Ascending aorta (tissue), 2 donors: Measurements from ENCODE around the gene MFAP1. TPM values are rescaled to one million over a fixed set of nuclear protein-coding genes. Genes with fewer than 3 reads are reported as not detected.
A peak's percentile ranks its signal among the peaks of the same experiment; 100 is the strongest.

Source experiments
- DNase-seq, 2 donors: peaks; one replicate each; pipeline ENCODE4 v3.0.0-alpha.2; 2019; ENCODE audit warnings: low spot score in 2 of 2
- H3K27ac ChIP-seq, 2 donors: fragments of 200-600 bp; sonication (generic); one replicate each; pipeline ENCODE4 v1.5.1; 2016 to 2017; ENCODE audit warnings: mild to moderate bottlenecking in 1 of 2
- H3K27me3 ChIP-seq: fragments of 200-600 bp; sonication (generic); one replicate; pipeline ENCODE4 v1.5.1; 2017
- H3K36me3 ChIP-seq, 2 donors: fragments of 200-600 bp; sonication (generic); one replicate each; pipeline ENCODE4 v1.5.1; 2016
- H3K4me1 ChIP-seq, 2 donors: fragments of 200-600 bp; sonication (generic); one replicate each; pipeline ENCODE4 v1.5.1; 2016 to 2017; ENCODE audit warnings: mild to moderate bottlenecking in 1 of 2
- H3K4me3 ChIP-seq, 2 donors: fragments of 200-600 bp; sonication (generic); one replicate each; pipeline ENCODE4 v1.5.1; 2016 to 2017; ENCODE audit warnings: mild to moderate bottlenecking in 1 of 2
- H3K9me3 ChIP-seq, 2 donors: fragments of 200-600 bp; sonication (generic); one replicate each; pipeline ENCODE4 v1.5.1; 2016
- intact Hi-C: fragments of 100-400 bp; cut with DNase I; formaldehyde crosslinking; loops from one replicate; pipeline ENCODE4 v1.15.1; 2023
- total RNA-seq: library from RNA; depleted of rRNA; stranded (reverse); fragments of >200 nt; gene quantifications from one replicate; pipeline ENCODE4 v1.1.0, GENCODE V29; 2016
- TF ChIP-seq, protein P1 (sequence below), 3 experiments: fragments of 200-600 bp in 2 of 3; fragments of 450-650 bp in 1 of 3; sonication (generic) in 2 of 3; IDR thresholded peaks; one replicate each; pipeline ENCODE4 v1.5.1; 2016 to 2019; ENCODE audit warnings: antibody characterized with exemption in 3 of 3, mild to moderate bottlenecking in 1 of 3, moderate library complexity in 1 of 3

MFAP1 gene
- total RNA-seq, 1 donor from 2014 or later = 14.8 TPM

DNA sequence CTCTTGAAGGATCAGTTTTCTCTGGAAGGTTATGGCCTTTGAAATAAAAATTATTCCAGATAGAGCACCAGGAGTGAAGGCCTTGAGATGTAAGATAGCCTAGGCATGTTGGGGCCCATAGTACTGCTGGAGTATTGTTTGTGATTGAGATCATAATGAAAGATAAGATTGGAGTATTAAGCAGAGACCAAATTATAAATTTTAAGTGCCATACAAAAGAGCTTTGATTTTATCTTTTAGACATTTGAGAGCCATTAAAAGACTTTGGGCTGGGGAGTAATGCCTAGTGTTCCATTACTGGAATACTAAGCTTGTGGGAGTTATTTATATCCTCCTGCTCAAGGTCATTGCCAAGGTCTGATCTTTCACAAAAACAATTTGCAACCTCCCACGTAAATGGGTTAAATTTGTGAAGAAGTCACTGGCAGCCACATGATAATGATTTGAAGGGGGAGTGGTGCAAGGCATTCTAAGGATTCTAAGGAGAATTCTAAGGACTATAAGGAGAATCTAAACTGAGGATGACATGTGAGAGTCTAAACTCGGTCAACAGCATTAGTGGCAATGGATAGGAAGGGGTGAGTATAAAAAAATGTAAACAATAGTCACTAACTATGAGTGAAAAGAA lies 60.6 kb downstream of the MFAP1 start:
- peaks cover 90 to 96% of the 10 kb centered on the region in 2 donors for H3K36me3 ChIP-seq
- no peak for DNase-seq
- H3K4me1 ChIP-seq = no peaks in the 10 kb centered on the region
- intact Hi-C loops = no loop called here
- no peak overlapping the region for H3K4me3 ChIP-seq
- H3K27me3 ChIP-seq = no peaks in the 10 kb centered on the region
- TF ChIP-seq, protein P1, sequence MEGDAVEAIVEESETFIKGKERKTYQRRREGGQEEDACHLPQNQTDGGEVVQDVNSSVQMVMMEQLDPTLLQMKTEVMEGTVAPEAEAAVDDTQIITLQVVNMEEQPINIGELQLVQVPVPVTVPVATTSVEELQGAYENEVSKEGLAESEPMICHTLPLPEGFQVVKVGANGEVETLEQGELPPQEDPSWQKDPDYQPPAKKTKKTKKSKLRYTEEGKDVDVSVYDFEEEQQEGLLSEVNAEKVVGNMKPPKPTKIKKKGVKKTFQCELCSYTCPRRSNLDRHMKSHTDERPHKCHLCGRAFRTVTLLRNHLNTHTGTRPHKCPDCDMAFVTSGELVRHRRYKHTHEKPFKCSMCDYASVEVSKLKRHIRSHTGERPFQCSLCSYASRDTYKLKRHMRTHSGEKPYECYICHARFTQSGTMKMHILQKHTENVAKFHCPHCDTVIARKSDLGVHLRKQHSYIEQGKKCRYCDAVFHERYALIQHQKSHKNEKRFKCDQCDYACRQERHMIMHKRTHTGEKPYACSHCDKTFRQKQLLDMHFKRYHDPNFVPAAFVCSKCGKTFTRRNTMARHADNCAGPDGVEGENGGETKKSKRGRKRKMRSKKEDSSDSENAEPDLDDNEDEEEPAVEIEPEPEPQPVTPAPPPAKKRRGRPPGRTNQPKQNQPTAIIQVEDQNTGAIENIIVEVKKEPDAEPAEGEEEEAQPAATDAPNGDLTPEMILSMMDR (IDR thresholded peaks at IDR 0.05) = no peak
- peak overlapping the region in 1 of 2 donors; percentile 11 for H3K27ac ChIP-seq
- H3K9me3 ChIP-seq = no peaks in the 10 kb centered on the region

DNA sequence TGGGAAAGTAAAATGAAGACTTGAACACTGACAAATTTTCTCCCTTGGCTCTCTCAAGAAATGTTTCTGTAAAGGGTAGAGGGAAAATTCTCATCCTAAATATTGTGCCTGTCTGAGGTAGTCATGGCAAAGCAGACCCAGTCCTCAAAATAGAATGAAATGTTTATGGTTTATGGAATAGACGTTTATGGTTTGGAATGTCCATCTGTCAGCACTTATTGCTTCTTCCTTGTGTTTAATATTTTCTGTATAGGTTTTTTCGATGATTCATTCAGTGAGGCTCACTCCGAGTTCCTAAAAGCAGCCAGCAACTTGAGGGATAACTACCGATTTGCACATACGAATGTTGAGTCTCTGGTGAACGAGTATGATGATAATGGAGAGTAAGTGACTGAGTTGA lies 61.7 kb downstream of the MFAP1 start:
- no peak for DNase-seq
- intact Hi-C loops = no loop called here
- peaks cover 92 to 96% of the 10 kb centered on the region in 2 donors for H3K36me3 ChIP-seq

More for the DNA sequence above, 61.7 kb downstream of the MFAP1 start:
- H3K4me1 ChIP-seq = no peaks in the 10 kb centered on the region
- H3K9me3 ChIP-seq = no peaks in the 10 kb centered on the region
- no peaks in the 10 kb centered on the region for H3K27me3 ChIP-seq
- H3K4me3 ChIP-seq = no peak overlapping the region
- TF ChIP-seq, protein P1 (IDR thresholded peaks at IDR 0.05) = no peak
- H3K27ac ChIP-seq = no peak overlapping the region

Other genes with a start within 250 kb of the MFAP1 start
- gene PPIP5K1, start 234.5 kb downstream of the MFAP1 start, total RNA-seq = 99.2 TPM
- gene CKMT1B, start 230.7 kb downstream of the MFAP1 start, total RNA-seq = not detected
- not detected for gene STRC, start 205.9 kb downstream of the MFAP1 start, total RNA-seq
- gene CATSPER2, start 175.8 kb downstream of the MFAP1 start, total RNA-seq = 1.4 TPM
- not detected for gene CKMT1A, start 130.8 kb downstream of the MFAP1 start, total RNA-seq
- 89.1 TPM for gene PDIA3, start 78.3 kb downstream of the MFAP1 start, total RNA-seq
- gene ELL3, start 47.7 kb downstream of the MFAP1 start, total RNA-seq = 39.5 TPM
- 733 TPM for gene SERF2, start 32.4 kb downstream of the MFAP1 start, total RNA-seq
- gene SERINC4, start 24.5 kb downstream of the MFAP1 start, total RNA-seq = not detected
- 20.2 TPM for gene HYPK, start 24.1 kb downstream of the MFAP1 start, total RNA-seq
- 5.2 TPM for gene WDR76, start 2.3 kb upstream of the MFAP1 start, total RNA-seq